HepG2 (cell line): Measurements from ENCODE around the gene TUBB. TPM values are rescaled to one million over a fixed set of nuclear protein-coding genes. Genes with fewer than 3 reads are reported as not detected.

Experiments
- ATAC-seq: fragments of 200-7000 bp; cut with Tn5 transposase; 3 replicates; pipeline ENCODE4 v1.9.1; 2020; ENCODE audit warnings: mild to moderate bottlenecking, moderate library complexity
- BruUV-seq: library from RNA; stranded (reverse); fragments of 400-500 nt; replicated peaks from 2 replicates; lab custom pipeline; 2021; lab: Mats Ljungman, UMichigan
- CTCF ChIA-PET: fragments of 300-600 bp; formaldehyde crosslinking; extraction: SDS; loops from one replicate; lab custom pipeline; 2021; ENCODE audit warnings: low total read pairs, inconsistent platforms, low intra/inter-chr PET ratio; lab: Yijun Ruan, JAX
- POLR2A ChIA-PET: fragments of 350-600 bp; sonication (Branson Sonifier 250); formaldehyde crosslinking; loops from one replicate; lab custom pipeline; 2020; ENCODE audit warnings: antibody characterized with exemption, inconsistent platforms; lab: Yijun Ruan, JAX
- DNase-seq: peaks from one replicate; pipeline ENCODE4 v3.0.0-alpha.2; 2015; ENCODE audit warnings: low spot score
- FAIRE-seq: peaks from 3 replicates; lab custom pipeline; 2011; peaks lifted over from hg19 to GRCh38; lab: Jason Lieb, UNC
- H2AFZ ChIP-seq: one replicate; pipeline ENCODE4 v1.6.1; 2011; ENCODE audit warnings: low read length, inconsistent platforms
- H3K27ac ChIP-seq: fragments of 300-600 bp; 3 replicates; pipeline ENCODE4 v1.8.0; 2011; ENCODE audit warnings: mixed run types, mild to moderate bottlenecking, mixed read lengths, low read length, inconsistent platforms; ENCODE audit not compliant: insufficient read depth; ENCODE audit errors: extremely low read length
- H3K27me3 ChIP-seq, 2 experiments: fragments of 200-600 bp in 1 of 2; 2 replicates in 1 of 2; 3 replicates in 1 of 2; pipeline versions ENCODE4 v1.6.0 to v1.8.0; 2011; ENCODE audit warnings: low read length in 2 of 2, mild to moderate bottlenecking in 2 of 2, moderate library complexity in 2 of 2, inconsistent platforms in 1 of 2; ENCODE audit not compliant: insufficient read depth in 2 of 2, control insufficient read depth in 1 of 2
- H3K36me3 ChIP-seq, 2 experiments: fragments of 200-600 bp in 1 of 2; replicated peaks in 1 of 2; 2 replicates in 1 of 2; 3 replicates in 1 of 2; pipeline versions ENCODE4 v1.5.1 to v1.8.0; 2011; ENCODE audit warnings: low read length in 2 of 2, inconsistent platforms in 1 of 2; ENCODE audit not compliant: insufficient read depth in 2 of 2, control insufficient read depth in 1 of 2
- H3K4me1 ChIP-seq: 2 replicates; pipeline ENCODE4 v1.5.1; 2012; ENCODE audit warnings: low read length, inconsistent platforms; ENCODE audit not compliant: insufficient read depth
- H3K4me2 ChIP-seq: 2 replicates; pipeline ENCODE4 v1.6.0; 2011; ENCODE audit warnings: low read depth, low read length, inconsistent platforms
- H3K4me3 ChIP-seq, 3 experiments: fragments of 200-600 bp in 1 of 3; sonication (generic), shearing (Covaris generic) in 1 of 3; replicated peaks in 1 of 3; 2 replicates each; pipeline ENCODE4 v1.5.1; 2011 to 2016; ENCODE audit warnings: low read length in 3 of 3, inconsistent platforms in 2 of 3, low read depth in 2 of 3, mild to moderate bottlenecking in 2 of 3, control low read depth in 1 of 3, mixed read lengths in 1 of 3; ENCODE audit not compliant: insufficient read depth in 1 of 3
- H3K79me2 ChIP-seq: one replicate; pipeline ENCODE4 v1.6.1; 2011; ENCODE audit warnings: low read length, inconsistent platforms; ENCODE audit not compliant: insufficient read depth
- H3K9ac ChIP-seq: 2 replicates; pipeline ENCODE4 v1.6.0; 2011; ENCODE audit warnings: mild to moderate bottlenecking, low read depth, low read length, inconsistent platforms; ENCODE audit not compliant: insufficient read depth
- H3K9me3 ChIP-seq: 2 replicates; pipeline ENCODE4 v1.5.1; 2012; ENCODE audit warnings: mild to moderate bottlenecking, low read length
- H4K20me1 ChIP-seq: 2 replicates; pipeline ENCODE4 v1.6.0; 2011; ENCODE audit warnings: inconsistent platforms, mild to moderate bottlenecking, low read length, moderate library complexity; ENCODE audit not compliant: insufficient read depth
- BRD4 ChIP-seq: sonication (generic); formaldehyde crosslinking; IDR thresholded peaks from 2 replicates; pipeline ENCODE4 v1.4.0; 2020; ENCODE audit warnings: missing genetic modification reagents
- CHCHD3 ChIP-seq: sonication (generic); formaldehyde crosslinking; IDR thresholded peaks from 2 replicates; pipeline ENCODE4 v1.8.0; 2022; ENCODE audit warnings: mild to moderate bottlenecking, missing genetic modification reagents, moderate library complexity
- EP300 ChIP-seq, 3 experiments: sonication (generic) in 1 of 3; formaldehyde crosslinking in 1 of 3; IDR thresholded peaks; 2 replicates each; pipeline versions ENCODE4 v1.5.1 to v1.6.1; 2011 to 2020; ENCODE audit warnings: low read depth in 2 of 3, low read length in 2 of 3, borderline replicate concordance in 1 of 3, improper control_type of control experiment in 1 of 3, mild to moderate bottlenecking in 1 of 3, missing genetic modification reagents in 1 of 3, moderate library complexity in 1 of 3
- ETV5 ChIP-seq: IDR thresholded peaks from 2 replicates; pipeline ENCODE4 v1.6.1; 2018; ENCODE audit warnings: missing biosample characterization, missing genetic modification reagents, inconsistent platforms, borderline replicate concordance
- GATA4 ChIP-seq: sonication (generic); IDR thresholded peaks from 2 replicates; pipeline ENCODE4 v1.6.1; 2016; ENCODE audit warnings: antibody characterized with exemption, low read depth, borderline replicate concordance
- HOXD1 ChIP-seq: sonication (generic); formaldehyde crosslinking; IDR thresholded peaks from 2 replicates; pipeline ENCODE4 v1.5.0; 2020; ENCODE audit warnings: missing genetic modification reagents
- KLF11 ChIP-seq: IDR thresholded peaks from 2 replicates; pipeline ENCODE4 v1.6.1; 2016; ENCODE audit warnings: missing compliant biosample characterization
- MED1 ChIP-seq: sonication (generic); formaldehyde crosslinking; IDR thresholded peaks from 2 replicates; pipeline ENCODE4 v1.4.0; 2020; ENCODE audit warnings: missing genetic modification reagents
- MZF1 ChIP-seq: sonication (generic); formaldehyde crosslinking; IDR thresholded peaks from 2 replicates; pipeline ENCODE4 v1.8.1; 2023; ENCODE audit warnings: mild to moderate bottlenecking, missing genetic modification reagents, borderline replicate concordance
- SALL1 ChIP-seq: sonication (generic); formaldehyde crosslinking; IDR thresholded peaks from 2 replicates; pipeline ENCODE4 v1.8.0; 2022; ENCODE audit warnings: mild to moderate bottlenecking, missing genetic modification reagents
- SALL2 ChIP-seq: sonication (generic); formaldehyde crosslinking; IDR thresholded peaks from 2 replicates; pipeline ENCODE4 v1.8.1; 2023; ENCODE audit warnings: mild to moderate bottlenecking, missing genetic modification reagents, inconsistent platforms
- SP140L ChIP-seq: sonication (generic); formaldehyde crosslinking; IDR thresholded peaks from 2 replicates; pipeline ENCODE4 v1.4.0; 2020; ENCODE audit warnings: missing genetic modification reagents, borderline replicate concordance
- TMF1 ChIP-seq: sonication (generic); formaldehyde crosslinking; IDR thresholded peaks from 2 replicates; pipeline ENCODE4 v1.8.1; 2022; ENCODE audit warnings: low read depth, missing genetic modification reagents
- ZNF264 ChIP-seq: sonication (generic); formaldehyde crosslinking; IDR thresholded peaks from 2 replicates; pipeline ENCODE4 v1.4.0; 2020; ENCODE audit warnings: missing genetic modification reagents
- ZNF296 ChIP-seq: sonication (generic); formaldehyde crosslinking; conservative IDR thresholded peaks from 2 replicates; pipeline ENCODE4 v1.5.0; 2020; ENCODE audit warnings: mild to moderate bottlenecking, missing genetic modification reagents
- ZSCAN12 ChIP-seq: sonication (generic); formaldehyde crosslinking; IDR thresholded peaks from 2 replicates; pipeline ENCODE4 v1.9.0; 2021; ENCODE audit warnings: mild to moderate bottlenecking, missing genetic modification reagents
- ZZZ3 ChIP-seq: sonication (generic); formaldehyde crosslinking; IDR thresholded peaks from 2 replicates; pipeline ENCODE4 v1.4.0; 2020; ENCODE audit warnings: missing genetic modification reagents, mild to moderate bottlenecking, borderline replicate concordance
- WGBS: methylation state at CpG from one replicate; pipeline ENCODE4 v1.1.6; 2017; ENCODE audit warnings: low lambda C conversion rate; 5-methylcytosine and 5-hydroxymethylcytosine counted together
- in situ Hi-C: cut with HindIII; loops from 2 replicates; pipeline ENCODE4 v1.10.0; 2017; ENCODE audit warnings: low pct_unique_long_range_greater_than_20kb; ENCODE audit not compliant: extremely low pct_ligation_motif_present
- intact Hi-C: fragments of 100-400 bp; cut with micrococcal nuclease; formaldehyde crosslinking; loops from one replicate; pipeline ENCODE4 v1.10.0; 2022; ENCODE audit not compliant: unreplicated experiment
- polyA plus RNA-seq, 8 experiments: library from polyadenylated mRNA; depleted of rRNA in 3 of 8; stranded (reverse) in 7 of 8; unstranded in 1 of 8; fragments of >200 nt; fragmentation: Illumina TruSeq in 4 of 8; extraction: Trizol in 4 of 8; gene quantifications; 2 replicates each; pipeline versions ENCODE4 v1.2.1 to v1.2.3, GENCODE V29; 2011 to 2016; ENCODE audit warnings: low read depth in 4 of 8, missing spikeins in 1 of 8, mixed read lengths in 1 of 8; ENCODE audit not compliant: insufficient read depth in 1 of 8
- total RNA-seq, 5 experiments: library from RNA; depleted of rRNA; stranded (reverse); fragments of >200 nt; fragmentation: Illumina TruSeq; extraction: Trizol; gene quantifications; 2 replicates each; pipeline ENCODE4 v1.2.3, GENCODE V29; 2016; ENCODE audit warnings: low read depth in 1 of 5
- TF ChIP-seq, protein P1 (sequence below): sonication (generic); formaldehyde crosslinking; IDR thresholded peaks from 2 replicates; pipeline ENCODE4 v1.4.0; 2020; ENCODE audit warnings: missing genetic modification reagents
- TF ChIP-seq, protein P2 (sequence below): sonication (generic); formaldehyde crosslinking; conservative IDR thresholded peaks from 2 replicates; pipeline ENCODE4 v1.4.0; 2020; ENCODE audit warnings: missing genetic modification reagents
- TF ChIP-seq, protein P3 (sequence below): sonication (generic); formaldehyde crosslinking; IDR thresholded peaks from 2 replicates; pipeline ENCODE4 v1.4.0; 2020; ENCODE audit warnings: mild to moderate bottlenecking, missing genetic modification reagents, borderline replicate concordance

TUBB gene
- total and polyA plus RNA-seq, 2 of the 13 experiments (the other 11 are each of a cell fraction or from before 2014, with no cell fraction given) = 911 to 1,163 TPM

DNA sequence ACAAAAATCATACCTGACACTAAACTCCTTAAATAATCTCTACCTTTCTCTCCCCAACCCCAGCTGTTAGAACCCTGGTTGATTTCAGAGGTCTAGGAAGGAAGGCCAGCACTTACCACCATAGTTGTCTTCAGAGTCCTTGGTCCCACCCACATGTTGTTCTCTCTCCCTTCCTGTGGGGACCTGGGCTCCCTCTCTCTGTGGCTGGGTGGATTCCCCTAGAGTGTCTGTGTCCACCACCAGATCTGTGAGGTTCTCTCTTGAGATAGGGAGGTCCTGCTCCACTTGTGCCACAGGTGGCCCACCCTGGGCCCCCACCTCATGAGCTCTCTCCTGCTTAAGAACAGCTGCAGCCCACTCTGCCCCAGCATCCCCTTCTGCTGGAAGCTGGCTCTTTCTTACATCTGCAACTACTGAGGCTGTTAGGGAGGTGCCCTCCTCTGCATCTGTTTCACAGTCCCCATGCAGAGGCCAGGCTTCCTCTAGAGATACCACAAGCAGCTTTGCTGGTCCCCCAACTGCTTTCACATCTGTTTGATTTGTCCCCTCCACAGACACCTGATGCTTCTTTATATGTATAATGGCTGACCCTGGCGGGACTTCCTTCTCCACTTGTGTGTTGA, 8.3 kb upstream of the TUBB start (continued):
- TF ChIP-seq ZSCAN12 (CRISPR knock-in tag) (no peak), HOXD1 (CRISPR knock-in tag) (no peak), ZNF296 (CRISPR knock-in tag) (no peak), TMF1 (CRISPR knock-in tag) (no peak), ZNF264 (CRISPR knock-in tag) (no peak), SALL2 (CRISPR knock-in tag) (no peak)
- TF ChIP-seq, protein P1, sequence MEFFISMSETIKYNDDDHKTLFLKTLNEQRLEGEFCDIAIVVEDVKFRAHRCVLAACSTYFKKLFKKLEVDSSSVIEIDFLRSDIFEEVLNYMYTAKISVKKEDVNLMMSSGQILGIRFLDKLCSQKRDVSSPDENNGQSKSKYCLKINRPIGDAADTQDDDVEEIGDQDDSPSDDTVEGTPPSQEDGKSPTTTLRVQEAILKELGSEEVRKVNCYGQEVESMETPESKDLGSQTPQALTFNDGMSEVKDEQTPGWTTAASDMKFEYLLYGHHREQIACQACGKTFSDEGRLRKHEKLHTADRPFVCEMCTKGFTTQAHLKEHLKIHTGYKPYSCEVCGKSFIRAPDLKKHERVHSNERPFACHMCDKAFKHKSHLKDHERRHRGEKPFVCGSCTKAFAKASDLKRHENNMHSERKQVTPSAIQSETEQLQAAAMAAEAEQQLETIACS (CRISPR knock-in tag) = no peak

DNA sequence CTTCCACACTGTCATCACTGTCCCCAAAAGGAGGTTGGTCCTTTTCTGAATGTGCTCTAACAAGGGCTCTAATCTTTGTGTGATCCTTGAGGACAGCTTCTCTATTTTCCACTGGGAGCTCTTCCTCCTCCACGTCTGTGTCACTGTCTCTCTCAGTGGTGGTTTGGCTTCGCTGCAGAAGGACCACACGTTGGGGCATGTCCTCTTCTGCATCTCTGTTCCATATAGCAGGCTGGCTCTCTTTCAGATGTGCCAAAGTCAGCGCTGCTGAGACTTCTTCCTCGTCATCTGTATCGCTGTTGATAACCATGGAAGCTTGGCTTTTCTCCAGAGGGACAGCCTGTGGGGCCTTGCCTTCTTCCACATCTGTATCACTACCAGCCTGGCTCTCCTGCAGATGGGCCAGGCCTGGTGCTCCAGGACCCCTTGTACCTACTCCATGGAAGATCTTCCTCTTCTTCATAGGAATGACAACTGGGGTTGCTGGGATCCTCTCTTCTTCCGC, 7.7 kb upstream of the TUBB start:
- Histone ChIP-seq H3K4me2 (no peak overlapping the region), H3K9ac (no peak overlapping the region), H3K36me3 (peaks cover 25 to 49% of the 10 kb centered on the region in 2 experiments), H4K20me1 (no peaks in the 10 kb centered on the region), H3K9me3 (no peaks in the 10 kb centered on the region), H3K27me3 (no peaks in the 10 kb centered on the region; a peak in 1 of 5 replicates), H2AFZ (no peak overlapping the region), H3K79me2 (no peaks in the 10 kb centered on the region), H3K27ac (no peak overlapping the region), H3K4me1 (peaks cover 21% of the 10 kb centered on the region), H3K4me3 (no peak overlapping the region)
- 96% methylated on average over 7 of the region's 7 CpGs for WGBS
- DNase-seq = no peak
- no TSS peak for BruUV-seq
- POLR2A ChIA-PET = no interaction called here
- in situ Hi-C loops = no loop called here
- CTCF ChIA-PET = no interaction called here
- FAIRE-seq = no peak
- no peak for ATAC-seq
- intact Hi-C loops = no loop called here
- TF ChIP-seq KLF11 (CRISPR knock-in tag) = no peak
- no peak for TF ChIP-seq MZF1 (CRISPR knock-in tag)
- TF ChIP-seq, protein P2, sequence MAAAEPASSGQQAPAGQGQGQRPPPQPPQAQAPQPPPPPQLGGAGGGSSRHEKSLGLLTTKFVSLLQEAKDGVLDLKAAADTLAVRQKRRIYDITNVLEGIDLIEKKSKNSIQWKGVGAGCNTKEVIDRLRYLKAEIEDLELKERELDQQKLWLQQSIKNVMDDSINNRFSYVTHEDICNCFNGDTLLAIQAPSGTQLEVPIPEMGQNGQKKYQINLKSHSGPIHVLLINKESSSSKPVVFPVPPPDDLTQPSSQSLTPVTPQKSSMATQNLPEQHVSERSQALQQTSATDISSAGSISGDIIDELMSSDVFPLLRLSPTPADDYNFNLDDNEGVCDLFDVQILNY (CRISPR knock-in tag) = no peak
- no peak for TF ChIP-seq BRD4 (CRISPR knock-in tag)
- no peak for TF ChIP-seq CHCHD3 (CRISPR knock-in tag)
- TF ChIP-seq ETV5 (CRISPR knock-in tag) = no peak
- TF ChIP-seq, protein P3, sequence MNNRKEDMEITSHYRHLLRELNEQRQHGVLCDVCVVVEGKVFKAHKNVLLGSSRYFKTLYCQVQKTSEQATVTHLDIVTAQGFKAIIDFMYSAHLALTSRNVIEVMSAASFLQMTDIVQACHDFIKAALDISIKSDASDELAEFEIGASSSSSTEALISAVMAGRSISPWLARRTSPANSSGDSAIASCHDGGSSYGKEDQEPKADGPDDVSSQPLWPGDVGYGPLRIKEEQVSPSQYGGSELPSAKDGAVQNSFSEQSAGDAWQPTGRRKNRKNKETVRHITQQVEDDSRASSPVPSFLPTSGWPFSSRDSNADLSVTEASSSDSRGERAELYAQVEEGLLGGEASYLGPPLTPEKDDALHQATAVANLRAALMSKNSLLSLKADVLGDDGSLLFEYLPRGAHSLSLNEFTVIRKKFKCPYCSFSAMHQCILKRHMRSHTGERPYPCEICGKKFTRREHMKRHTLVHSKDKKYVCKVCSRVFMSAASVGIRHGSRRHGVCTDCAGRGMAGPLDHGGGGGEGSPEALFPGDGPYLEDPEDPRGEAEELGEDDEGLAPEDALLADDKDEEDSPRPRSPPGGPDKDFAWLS (CRISPR knock-in tag) = no peak
- no peak for TF ChIP-seq SALL1 (CRISPR knock-in tag)
- no peak for TF ChIP-seq GATA4
- TF ChIP-seq EP300 (IDR thresholded peaks at IDR 0.05; ENCODE audit: low read depth in 2 of 2, low read length in 2 of 2) = no peak
- TF ChIP-seq EP300 (CRISPR knock-in tag; IDR thresholded peaks at IDR 0.05; ENCODE audit: borderline replicate concordance) = no peak
- no peak for TF ChIP-seq SP140L (CRISPR knock-in tag)
- no peak for TF ChIP-seq MED1 (CRISPR knock-in tag)
- no peak for TF ChIP-seq ZZZ3
